ENCODE measurements around the gene DHPS.

DNA sequence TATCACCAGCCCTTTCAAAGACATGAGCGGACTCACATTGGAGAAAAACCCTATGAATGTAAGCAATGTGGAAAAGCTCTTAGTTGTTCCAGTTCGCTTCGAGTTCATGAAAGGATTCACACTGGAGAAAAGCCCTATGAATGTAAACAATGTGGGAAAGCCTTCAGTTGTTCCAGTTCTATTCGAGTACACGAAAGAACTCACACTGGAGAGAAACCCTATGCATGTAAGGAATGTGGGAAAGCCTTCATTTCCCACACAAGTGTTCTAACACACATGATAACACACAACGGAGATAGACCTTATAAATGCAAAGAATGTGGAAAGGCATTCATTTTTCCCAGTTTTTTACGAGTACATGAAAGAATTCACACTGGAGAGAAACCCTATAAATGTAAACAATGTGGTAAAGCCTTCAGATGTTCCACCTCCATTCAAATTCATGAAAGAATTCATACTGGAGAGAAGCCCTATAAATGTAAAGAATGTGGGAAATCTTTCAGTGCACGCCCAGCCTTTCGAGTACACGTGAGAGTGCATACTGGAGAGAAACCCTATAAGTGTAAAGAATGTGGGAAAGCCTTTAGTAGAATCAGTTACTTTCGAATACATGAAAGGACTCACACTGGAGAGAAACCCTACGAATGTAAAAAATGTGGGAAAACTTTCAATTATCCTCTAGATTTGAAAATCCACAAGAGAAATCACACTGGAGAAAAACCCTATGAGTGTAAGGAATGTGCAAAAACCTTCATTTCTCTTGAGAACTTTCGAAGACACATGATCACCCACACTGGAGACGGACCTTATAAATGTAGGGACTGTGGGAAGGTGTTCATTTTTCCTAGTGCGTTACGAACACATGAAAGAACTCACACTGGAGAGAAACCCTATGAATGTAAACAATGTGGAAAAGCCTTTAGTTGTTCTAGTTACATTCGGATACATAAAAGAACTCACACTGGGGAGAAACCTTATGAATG lies 53.3 kb downstream of the DHPS start:
- TF ChIP-seq POLR2A (IDR thresholded peaks at IDR 0.05; ENCODE audit: insufficient read depth in 1 of 2, low read depth in 2 of 2, low read length in 2 of 2), result no peak
- TF ChIP-seq, protein P1, sequence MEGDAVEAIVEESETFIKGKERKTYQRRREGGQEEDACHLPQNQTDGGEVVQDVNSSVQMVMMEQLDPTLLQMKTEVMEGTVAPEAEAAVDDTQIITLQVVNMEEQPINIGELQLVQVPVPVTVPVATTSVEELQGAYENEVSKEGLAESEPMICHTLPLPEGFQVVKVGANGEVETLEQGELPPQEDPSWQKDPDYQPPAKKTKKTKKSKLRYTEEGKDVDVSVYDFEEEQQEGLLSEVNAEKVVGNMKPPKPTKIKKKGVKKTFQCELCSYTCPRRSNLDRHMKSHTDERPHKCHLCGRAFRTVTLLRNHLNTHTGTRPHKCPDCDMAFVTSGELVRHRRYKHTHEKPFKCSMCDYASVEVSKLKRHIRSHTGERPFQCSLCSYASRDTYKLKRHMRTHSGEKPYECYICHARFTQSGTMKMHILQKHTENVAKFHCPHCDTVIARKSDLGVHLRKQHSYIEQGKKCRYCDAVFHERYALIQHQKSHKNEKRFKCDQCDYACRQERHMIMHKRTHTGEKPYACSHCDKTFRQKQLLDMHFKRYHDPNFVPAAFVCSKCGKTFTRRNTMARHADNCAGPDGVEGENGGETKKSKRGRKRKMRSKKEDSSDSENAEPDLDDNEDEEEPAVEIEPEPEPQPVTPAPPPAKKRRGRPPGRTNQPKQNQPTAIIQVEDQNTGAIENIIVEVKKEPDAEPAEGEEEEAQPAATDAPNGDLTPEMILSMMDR (CRISPR knock-in tag; IDR thresholded peaks at IDR 0.05), result no peak
- no peak for TF ChIP-seq SAFB2 (CRISPR knock-in tag; IDR thresholded peaks at IDR 0.05; ENCODE audit: borderline replicate concordance, low read depth)
- TF ChIP-seq RFXANK (CRISPR knock-in tag; IDR thresholded peaks at IDR 0.05), result no peak
